ENCODE measurements around the gene STRA6.

STRA6 gene

DNA sequence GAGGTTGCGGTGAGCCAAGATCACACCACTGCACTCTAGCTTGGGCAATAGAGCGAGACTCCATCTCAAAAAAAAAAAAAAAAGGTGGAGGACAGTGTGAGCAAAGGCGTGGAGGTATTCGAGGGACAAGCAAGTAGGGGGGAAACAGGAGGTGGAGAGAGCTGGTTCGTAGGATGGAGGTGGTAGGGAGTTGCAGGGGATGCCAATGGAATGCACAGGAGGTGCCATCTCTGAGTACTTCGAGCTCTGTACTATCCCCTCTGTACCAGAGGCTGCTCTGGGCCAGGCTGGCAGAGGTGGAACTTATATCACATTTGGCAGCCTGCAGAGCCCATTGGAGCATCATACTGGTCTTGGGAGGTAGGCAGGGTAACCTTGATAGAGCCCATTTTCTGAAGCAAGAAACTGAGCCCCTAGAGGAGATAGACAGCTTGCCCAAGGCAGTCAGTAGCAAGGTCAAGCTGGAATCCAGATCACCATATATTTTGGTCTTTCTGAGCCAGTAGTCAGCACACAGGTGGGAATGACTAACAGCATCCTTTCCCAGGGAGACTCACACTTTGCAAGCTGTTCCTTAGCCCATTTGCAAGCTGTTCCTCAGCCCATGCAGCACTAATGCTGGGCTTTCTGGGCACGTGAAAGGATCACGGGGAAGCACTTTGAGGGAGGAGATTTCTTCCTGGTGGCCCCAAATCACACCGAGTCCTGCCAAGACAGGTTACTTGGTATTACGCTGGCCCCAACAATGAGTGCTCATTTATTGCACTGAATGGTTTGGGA, 24.4 kb upstream of the STRA6 start:
- no peak for DNase-seq

- DNase-seq: no peak
Measured at GRCh38 chr15:74225928-74226327, 23.3 kb upstream of the STRA6 start.

- DNase-seq: no peak
Measured at GRCh38 chr15:74222240-74223119, 19.9 kb upstream of the STRA6 start.

DNA sequence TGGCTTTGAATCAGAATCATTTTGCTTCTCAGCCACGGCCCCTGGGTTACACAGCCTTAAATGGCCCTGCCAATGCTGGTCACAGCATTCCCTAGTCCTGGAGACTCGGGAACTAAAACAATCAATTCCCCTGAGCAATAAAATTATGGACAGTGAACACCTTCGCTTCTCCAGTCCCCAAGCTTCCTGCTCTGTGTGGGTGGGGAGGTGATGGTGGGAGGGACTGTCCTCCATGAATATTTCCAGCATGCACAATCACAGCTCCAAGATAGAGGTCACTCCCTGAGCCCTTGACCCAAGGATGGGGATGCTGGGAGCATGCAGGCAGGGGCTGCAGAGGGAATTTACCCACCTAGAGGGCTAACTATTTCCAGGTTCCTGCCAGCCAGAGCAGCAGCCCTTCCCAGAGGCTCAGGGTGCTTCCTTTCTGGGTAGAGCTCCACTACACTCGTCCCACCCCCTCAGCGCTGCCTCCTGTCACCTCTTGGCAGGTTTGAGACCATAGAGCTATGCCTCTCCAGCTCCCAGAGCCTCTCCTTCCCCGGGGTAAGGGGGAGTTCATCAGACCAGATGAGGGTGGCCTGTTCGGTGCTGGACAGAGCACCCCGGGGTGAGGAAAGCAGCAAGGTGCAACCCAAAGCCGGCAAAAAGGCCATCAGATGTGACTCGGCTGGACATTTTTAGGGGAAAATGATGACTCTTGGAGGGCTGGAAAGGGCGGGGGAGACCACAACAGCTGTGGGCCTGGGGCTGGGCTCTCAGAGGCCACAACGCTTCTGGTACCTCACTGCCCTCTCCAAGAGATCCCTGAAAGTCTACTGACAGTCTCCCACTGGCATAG, 19.0 kb upstream of the STRA6 start:
- no peak for DNase-seq

DNA sequence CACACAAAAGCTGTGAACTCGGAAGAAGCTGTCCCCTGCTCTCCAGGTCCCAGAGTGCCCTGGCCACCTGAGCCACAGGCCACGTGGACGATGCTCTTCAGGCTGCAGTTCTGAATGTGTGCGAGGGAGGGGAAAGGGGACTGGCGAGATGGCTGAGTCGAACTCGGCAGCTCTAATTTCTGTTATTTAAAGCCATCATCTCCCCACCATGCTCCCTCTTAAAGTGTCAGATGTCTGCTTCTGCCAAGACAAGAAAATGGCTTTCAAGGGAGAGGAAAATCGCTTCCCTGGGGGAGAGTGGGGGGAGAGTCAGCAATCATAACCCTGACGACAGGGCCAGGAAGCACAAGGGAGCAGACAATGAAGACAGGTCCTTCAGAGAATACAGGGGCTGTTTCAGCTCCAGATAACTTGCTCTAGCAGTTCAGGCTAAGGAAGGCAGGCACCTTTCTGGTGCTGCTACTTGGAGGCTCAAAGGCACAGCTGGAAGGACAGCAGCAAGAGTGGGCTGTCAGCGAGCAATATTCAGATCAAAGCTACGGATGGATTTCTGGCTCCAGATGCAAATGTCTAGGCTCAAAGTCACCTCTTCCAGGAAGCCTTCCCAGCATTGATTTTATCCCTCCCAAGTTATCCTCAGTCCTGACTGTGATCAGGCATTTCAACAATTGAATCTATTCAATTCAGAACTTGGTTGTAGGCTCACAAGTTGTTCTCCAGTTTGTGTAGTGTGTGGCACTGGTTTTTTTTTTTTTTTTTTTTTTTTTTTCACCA, 18.1 kb upstream of the STRA6 start:
- no peak for DNase-seq

DNA sequence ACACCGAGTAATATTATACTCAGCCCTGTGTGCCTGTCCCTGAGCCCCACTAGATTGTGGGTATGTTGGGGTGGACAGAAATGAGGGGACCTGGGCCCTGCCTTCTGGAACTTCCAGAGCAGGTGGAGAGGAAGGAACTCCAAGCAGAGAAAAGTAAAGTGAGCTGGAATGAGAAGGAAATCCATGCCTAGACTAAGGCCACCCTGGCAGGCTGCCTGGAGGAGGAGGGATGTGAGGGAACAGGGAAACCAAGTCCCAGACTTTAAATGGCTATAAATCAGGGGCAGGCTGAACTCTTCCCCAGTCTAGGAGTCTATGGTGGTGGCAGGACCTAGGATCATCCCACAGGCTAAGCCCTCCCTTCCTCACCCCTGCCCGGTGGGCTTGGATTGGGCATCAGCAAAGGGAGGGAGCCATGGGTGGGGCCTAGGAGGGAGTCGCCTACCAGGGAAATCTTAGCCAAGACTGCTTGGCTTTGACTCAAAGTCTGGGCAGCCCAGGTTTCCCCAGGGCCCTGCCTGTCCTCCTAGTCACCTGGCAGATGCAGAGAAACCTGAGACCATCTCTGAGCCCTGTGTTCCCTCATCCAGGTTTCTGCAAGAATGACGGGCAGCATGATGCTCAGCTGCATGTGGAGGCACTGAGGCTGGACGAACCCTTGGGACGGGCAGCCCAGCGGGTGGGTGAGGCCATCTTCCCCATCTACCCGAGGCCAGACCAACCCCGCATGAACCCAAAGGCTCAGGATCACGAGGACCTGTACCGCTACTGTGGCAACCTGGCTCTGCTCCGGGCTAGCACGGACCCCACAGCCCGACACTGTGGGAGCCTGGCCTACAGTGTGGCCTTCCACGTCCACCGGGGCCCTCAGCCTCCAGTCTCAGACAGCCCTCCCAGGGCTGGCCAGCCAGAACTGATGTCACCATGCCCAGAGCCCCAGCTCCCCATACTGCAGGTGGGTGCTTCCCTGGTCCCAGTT, 15.6 kb upstream of the STRA6 start:
- DNase-seq: no peak

GRCh38 chr15:74216949-74217348, 14.4 kb upstream of the STRA6 start:
- no peak for DNase-seq

DNA sequence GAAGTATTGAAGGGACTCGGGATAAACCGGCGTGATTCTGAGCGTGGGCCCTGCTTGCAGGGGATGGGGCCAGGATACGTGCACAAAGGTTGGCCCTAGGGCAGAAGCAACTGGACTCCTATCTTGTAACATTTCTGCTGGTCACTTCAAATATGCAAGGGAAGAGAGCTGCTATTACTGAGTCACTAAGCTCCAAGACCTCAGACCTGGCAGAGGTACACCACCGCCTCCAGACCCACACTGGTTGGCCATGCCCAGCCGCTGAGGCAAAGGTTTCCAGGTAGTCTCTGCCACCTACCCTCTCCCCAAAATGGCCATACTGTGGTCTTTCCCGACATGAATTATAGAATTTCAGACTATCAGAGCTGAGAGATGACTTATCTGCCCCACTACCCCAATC, 13.4 kb upstream of the STRA6 start:
- no peak for DNase-seq

- no peak for DNase-seq
Measured at GRCh38 chr15:74214324-74215021, 11.9 kb upstream of the STRA6 start.

DNA sequence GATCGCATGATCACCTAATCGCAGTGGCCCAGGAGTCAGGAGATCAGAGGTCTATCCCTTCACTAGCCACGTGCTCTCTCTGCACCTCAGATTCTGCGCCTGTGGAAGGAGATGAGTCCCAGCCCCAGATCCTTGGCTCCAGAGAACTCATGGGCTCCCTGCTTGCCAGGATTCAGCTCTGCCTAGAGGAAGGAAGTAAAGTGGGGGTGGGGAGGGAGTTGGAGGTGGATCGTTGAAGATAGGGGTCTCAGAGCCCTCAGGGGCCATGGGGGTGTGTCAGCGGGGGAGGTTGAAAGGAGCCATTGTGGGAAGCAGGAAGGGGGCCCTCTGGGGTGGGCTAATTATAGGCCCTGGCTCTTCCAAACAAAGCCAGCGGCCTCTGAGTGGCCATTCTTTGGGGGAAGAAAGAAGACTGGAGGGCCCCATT, 11.3 kb upstream of the STRA6 start:
- no peak for DNase-seq

- DNase-seq: no peak
Measured at GRCh38 chr15:74212494-74212893, 9.9 kb upstream of the STRA6 start.

DNA sequence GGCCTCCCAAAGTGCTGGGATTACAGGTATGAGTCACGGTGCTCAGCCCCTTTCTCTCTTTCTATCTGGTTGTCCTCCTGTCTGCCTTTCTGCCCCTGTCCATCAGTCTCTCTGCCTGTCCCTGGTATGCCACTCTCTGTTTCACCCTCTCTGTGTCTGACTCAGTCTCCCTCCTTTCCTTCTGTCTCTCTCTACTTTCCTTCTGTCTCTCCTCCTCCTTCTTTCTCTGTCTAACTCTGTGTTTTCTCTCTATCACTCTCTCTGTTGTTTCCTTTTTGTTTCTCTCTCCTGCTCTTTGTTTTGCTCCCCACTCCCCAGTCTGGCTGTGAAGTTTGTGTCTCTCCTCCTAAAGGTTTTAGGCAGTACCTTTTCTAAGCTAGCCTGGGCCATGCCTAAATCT, 9.1 kb upstream of the STRA6 start:
- no peak for DNase-seq

DNA sequence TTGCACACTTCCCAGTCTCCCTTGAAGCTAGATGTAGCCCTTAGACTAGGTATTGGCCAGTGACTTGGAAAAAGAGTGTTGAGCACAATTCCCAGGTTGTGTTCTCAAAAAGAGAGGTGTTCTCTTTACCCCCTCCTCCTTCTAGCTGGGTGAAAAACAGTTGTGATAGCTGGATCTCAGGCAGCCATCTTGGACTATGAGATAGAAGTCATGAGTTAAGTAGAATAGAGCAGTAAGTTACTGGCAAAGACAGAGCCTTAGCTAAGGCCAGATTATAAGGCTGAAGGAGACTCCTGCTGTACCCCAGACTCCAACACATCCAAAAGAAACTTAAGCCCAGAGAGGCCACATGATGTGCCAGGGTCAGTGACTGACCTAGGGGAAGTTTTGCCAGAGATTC, 8.1 kb upstream of the STRA6 start:
- no peak for DNase-seq

- DNase-seq: no peak
Measured at GRCh38 chr15:74209997-74210671, 7.5 kb upstream of the STRA6 start.

GRCh38 chr15:74209560-74209958, 7.0 kb upstream of the STRA6 start:
- no peak for DNase-seq

GRCh38 chr15:74208901-74209559, 6.4 kb upstream of the STRA6 start:
- DNase-seq: no peak

- DNase-seq: no peak
Measured at GRCh38 chr15:74208496-74208895, 5.9 kb upstream of the STRA6 start.

GRCh38 chr15:74207652-74208440, 5.3 kb upstream of the STRA6 start:
- no peak for DNase-seq
